ENCODE measurements around the gene SEPTIN1. TPM values are rescaled to one million over a fixed set of nuclear protein-coding genes. Genes with fewer than 3 reads are reported as not detected.

The SEPTIN1 gene
- total and polyA plus RNA-seq, 8 donors, result 2.5 to 6.3 (median 3.1) TPM

DNA sequence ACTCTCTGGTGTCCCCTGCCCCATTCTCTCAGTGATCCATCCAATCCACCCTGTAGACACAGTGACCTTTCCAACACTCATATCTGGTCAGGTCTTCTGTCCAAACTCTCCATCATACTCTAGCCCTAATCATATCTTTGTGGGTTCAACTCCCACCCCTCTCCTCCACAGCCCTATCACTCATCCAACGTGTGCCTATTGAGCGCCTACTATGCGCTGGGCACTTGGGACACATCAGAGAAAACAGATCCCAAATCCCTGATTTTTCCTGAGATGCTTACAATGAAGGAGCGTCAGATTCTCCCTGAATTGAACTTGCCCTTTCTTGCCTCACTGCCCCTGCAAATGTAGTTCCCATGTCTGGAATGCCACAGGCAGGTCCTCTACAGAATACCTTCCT, 45.7 kb upstream of the SEPTIN1 start:
- no peak overlapping the region for H3K27ac ChIP-seq
- TF ChIP-seq, protein P1, sequence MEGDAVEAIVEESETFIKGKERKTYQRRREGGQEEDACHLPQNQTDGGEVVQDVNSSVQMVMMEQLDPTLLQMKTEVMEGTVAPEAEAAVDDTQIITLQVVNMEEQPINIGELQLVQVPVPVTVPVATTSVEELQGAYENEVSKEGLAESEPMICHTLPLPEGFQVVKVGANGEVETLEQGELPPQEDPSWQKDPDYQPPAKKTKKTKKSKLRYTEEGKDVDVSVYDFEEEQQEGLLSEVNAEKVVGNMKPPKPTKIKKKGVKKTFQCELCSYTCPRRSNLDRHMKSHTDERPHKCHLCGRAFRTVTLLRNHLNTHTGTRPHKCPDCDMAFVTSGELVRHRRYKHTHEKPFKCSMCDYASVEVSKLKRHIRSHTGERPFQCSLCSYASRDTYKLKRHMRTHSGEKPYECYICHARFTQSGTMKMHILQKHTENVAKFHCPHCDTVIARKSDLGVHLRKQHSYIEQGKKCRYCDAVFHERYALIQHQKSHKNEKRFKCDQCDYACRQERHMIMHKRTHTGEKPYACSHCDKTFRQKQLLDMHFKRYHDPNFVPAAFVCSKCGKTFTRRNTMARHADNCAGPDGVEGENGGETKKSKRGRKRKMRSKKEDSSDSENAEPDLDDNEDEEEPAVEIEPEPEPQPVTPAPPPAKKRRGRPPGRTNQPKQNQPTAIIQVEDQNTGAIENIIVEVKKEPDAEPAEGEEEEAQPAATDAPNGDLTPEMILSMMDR (IDR thresholded peaks at IDR 0.05), result no peak
- H3K27me3 ChIP-seq, result no peaks in the 10 kb centered on the region
- peaks cover 0 to 46% of the 10 kb centered on the region in 2 donors for H3K36me3 ChIP-seq
- ATAC-seq (no peak), DNase-seq (no peak)
- peaks cover 0 to 27% of the 10 kb centered on the region in 2 donors for H3K4me1 ChIP-seq
- no peak overlapping the region for H3K4me3 ChIP-seq
- no peaks in the 10 kb centered on the region for H3K9me3 ChIP-seq
- intact Hi-C loops (cut with DNase I), result no loop called here

DNA sequence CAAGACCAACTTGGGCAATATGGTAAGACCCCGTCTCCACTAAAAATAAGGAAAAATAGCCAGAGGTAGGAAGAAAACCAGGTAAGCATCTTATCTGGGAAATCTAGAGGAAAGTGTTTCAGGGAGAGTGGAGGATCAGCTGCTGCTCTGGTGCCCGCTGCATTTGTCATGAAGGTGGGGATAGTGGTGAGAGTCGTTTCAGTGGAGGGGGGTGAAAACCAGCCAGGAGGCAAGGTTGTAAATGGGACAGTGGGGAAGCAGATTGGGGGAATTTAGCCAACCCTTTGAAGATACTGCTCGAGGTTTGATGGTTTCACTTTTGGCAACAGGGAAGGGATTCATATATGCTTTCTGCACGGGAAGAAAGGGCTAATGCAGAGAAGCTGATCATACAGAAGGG, 38.6 kb upstream of the SEPTIN1 start:
- Histone ChIP-seq H3K4me3 (no peak overlapping the region), H3K27ac (no peak overlapping the region), H3K9me3 (no peaks in the 10 kb centered on the region), H3K36me3 (peaks cover 0 to 46% of the 10 kb centered on the region in 2 donors), H3K4me1 (peaks cover 0 to 17% of the 10 kb centered on the region in 2 donors), H3K27me3 (no peaks in the 10 kb centered on the region)
- TF ChIP-seq, protein P1 (IDR thresholded peaks at IDR 0.05), result no peak
- ATAC-seq (no peak), DNase-seq (no peak)
- intact Hi-C loops (cut with DNase I), result no loop called here

DNA sequence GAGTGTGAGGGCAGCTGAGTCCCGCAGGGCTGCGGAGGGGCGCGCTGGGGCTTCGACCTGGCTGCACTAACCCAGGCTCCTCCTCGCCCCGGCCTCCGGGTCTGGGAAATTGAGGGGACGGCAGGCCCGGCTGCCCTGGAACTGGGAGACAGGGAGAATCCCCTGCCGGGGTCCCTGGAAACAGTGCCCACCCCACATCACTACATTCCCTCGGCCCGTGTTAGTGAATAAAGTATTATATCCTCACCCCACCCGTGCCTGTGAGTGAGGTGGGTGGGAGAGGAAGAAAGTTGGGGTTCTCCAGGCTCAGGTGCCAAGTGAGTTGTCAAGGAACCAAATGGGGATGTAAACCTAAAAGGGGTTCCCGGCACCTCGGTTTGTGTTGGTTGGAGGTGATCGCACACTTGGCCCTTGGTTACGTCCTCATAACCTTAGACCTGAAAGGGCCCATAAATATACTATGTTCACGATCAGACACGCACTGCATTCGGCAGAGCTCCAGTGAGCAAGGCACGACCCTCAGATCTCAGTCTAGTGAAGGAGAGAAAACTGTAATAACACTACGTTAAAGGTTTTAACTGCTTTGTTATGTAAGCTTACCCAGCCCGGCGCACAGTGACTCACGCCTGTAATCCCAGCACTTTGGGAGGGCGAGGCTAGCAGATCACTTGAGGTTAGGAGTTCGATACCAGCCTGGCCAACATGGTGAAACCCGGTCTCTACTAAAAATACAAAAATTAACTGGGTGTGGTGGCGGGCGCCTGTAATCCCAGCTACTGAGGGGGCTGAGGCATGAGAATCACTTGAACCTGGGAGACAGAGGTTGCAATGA, 36.2 kb upstream of the SEPTIN1 start:
- TF ChIP-seq, protein P1 (IDR thresholded peaks at IDR 0.05), result no peak
- DNase-seq (no peak), ATAC-seq (no peak)
- peaks cover 0 to 33% of the 10 kb centered on the region in 2 donors for H3K36me3 ChIP-seq
- peaks cover 0 to 17% of the 10 kb centered on the region in 2 donors for H3K4me1 ChIP-seq
- H3K27me3 ChIP-seq, result no peaks in the 10 kb centered on the region
- peak overlapping the region; percentile 79 to 87 for H3K27ac ChIP-seq
- H3K4me3 ChIP-seq, result peak overlapping the region; percentile 48 to 61
- H3K9me3 ChIP-seq, result no peaks in the 10 kb centered on the region
- intact Hi-C loops (cut with DNase I), result no loop called here

DNA sequence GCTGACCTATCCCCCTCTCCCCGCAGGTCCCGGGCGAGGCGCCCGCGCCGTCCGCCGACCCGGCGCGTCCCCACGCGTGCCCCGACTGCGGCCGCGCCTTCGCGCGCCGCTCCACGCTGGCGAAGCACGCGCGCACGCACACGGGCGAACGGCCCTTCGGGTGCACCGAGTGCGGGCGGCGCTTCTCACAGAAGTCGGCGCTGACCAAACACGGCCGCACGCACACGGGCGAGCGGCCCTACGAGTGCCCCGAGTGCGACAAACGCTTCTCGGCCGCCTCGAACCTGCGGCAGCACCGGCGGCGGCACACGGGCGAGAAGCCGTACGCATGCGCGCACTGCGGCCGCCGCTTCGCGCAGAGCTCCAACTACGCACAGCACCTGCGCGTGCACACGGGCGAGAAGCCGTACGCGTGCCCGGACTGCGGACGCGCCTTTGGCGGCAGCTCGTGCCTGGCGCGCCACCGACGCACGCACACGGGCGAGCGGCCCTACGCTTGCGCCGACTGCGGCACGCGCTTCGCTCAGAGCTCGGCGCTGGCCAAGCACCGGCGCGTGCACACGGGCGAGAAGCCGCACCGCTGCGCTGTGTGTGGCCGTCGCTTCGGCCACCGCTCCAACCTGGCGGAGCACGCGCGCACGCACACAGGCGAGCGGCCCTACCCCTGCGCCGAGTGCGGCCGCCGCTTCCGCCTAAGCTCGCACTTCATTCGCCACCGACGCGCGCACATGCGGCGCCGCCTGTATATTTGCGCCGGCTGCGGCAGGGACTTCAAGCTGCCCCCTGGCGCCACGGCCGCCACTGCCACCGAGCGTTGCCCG, 35.4 kb upstream of the SEPTIN1 start:
- intact Hi-C loops (cut with DNase I), result no loop called here
- H3K4me1 ChIP-seq, result peaks cover 0 to 17% of the 10 kb centered on the region in 2 donors
- peak overlapping the region; percentile 48 to 61 for H3K4me3 ChIP-seq
- no peaks in the 10 kb centered on the region for H3K9me3 ChIP-seq
- H3K27ac ChIP-seq, result peak overlapping the region; percentile 79 to 87
- TF ChIP-seq, protein P1 (IDR thresholded peaks at IDR 0.05), result no peak
- peaks cover 0 to 28% of the 10 kb centered on the region in 2 donors for H3K36me3 ChIP-seq
- DNase-seq (peak; percentile 85 to 96 (median 93)), ATAC-seq (peak; percentile 96)
- no peaks in the 10 kb centered on the region for H3K27me3 ChIP-seq
